Measurements from ENCODE around the gene CLIP1.
"Not testable (repeated sequence)": the region's sequence is repeated elsewhere in the genome, so short reads cannot be mapped to it uniquely, and the experiment has no call there.

CLIP1 gene

DNA sequence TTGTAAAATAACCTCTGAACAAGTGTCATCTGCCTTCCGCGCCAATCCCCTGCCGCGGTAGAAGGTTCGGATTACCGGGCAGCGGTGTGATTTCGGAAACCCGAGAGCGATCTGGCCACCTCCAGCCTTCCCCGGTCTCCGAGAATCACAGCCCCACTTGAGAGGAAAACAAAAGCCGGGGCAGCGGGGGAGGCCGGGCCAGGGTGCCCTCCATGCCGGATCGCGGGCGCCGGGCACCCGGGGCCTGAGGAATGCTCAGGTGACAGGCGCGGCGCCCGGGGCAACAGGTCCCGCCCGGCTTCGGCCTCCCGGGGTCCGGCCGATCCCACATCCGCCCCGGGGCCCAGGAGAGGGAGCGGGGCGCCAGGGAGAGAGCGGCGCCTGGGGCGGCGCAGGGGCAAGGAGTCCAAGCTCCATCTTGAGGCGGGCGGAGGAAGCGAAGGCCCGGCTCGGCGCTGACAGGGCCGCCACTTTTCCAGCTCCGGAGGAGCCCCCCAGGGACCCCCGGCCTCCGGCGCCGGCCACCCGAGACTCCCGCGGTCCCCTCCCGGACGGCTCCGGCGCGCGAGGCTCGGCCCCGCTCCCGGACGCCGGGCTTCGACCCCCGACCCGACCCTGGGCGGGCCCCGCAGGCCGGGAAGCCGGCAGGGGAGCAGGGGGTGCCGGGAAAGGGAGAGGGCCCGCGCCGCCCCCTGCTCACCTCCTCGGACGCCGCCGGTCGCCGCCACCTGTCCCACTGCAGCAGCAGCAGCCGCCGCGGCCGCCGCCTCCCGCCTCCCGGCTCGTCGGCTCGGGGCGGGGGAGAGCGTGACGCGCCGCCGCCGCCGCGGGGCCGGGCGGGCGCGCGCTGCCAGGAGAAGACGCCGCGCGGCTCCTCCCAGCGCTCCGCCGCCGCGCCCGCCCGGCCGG lies at the start of gene CLIP1:
TSS of gene CLIP1 (minus strand) at position 849 of the 909 bp plus-strand sequence. CDS start 42,217 bp downstream, outside the sequence.
- TF ChIP-seq, protein P1, sequence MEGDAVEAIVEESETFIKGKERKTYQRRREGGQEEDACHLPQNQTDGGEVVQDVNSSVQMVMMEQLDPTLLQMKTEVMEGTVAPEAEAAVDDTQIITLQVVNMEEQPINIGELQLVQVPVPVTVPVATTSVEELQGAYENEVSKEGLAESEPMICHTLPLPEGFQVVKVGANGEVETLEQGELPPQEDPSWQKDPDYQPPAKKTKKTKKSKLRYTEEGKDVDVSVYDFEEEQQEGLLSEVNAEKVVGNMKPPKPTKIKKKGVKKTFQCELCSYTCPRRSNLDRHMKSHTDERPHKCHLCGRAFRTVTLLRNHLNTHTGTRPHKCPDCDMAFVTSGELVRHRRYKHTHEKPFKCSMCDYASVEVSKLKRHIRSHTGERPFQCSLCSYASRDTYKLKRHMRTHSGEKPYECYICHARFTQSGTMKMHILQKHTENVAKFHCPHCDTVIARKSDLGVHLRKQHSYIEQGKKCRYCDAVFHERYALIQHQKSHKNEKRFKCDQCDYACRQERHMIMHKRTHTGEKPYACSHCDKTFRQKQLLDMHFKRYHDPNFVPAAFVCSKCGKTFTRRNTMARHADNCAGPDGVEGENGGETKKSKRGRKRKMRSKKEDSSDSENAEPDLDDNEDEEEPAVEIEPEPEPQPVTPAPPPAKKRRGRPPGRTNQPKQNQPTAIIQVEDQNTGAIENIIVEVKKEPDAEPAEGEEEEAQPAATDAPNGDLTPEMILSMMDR (IDR thresholded peaks at IDR 0.05; ENCODE audit: insufficient read depth, low read depth, low read length, missing control alignments): peak; percentile 42
- DNase-seq (ENCODE audit: low read depth): peak; percentile 82
- H3K4me3 ChIP-seq (ENCODE audit: low read depth, low read length): peak within 1 kb of the TSS; percentile 90

DNA sequence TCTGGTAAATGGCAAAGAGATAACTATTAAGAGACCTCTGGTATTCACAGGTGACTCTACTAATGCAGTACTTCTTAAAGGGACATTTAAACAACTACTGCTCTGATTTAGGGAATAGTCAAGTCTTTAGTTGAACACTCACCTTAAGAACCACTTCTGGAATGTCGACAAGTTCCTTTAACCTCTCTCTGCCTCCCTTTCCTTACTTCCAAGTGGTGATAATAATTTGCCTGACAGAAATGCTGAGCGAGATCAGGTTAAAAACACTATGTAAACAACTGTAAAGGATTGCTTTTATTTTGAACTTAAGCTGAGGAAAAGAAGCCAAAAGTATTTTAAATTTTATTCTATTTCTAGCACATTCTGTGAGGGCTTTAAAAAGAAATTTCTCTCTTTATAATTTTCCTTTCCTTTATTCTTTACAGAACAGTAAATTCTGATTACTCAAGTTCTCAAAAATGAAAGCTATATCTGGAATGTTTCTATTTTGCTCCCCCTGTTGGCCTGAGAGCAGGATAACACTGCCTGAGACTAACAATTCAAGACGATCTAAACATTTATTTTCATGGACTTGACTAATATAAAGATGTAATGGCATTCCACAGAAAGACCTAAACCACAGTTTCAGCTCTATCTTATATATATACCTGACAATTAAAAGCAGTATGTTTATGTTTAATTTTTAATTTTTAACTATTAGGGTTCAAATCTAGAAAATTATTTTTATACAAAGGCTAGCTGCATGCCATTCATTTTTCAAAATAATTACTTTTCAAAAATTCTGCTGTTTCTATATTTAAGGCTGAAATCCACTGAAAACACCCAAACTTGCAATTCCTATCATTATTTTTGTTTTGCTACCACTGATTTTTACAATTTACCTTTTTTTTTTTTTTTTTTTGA lies 49.1 kb upstream of the CLIP1 start:
- H3K4me3 ChIP-seq (ENCODE audit: low read depth, low read length): no peak overlapping the region
- TF ChIP-seq, protein P1 (IDR thresholded peaks at IDR 0.05; ENCODE audit: insufficient read depth, low read depth, low read length, missing control alignments): peak; percentile 69
- peak; percentile 63 for DNase-seq (ENCODE audit: low read depth)

- DNase-seq (ENCODE audit: low read depth); H3K4me3 ChIP-seq (ENCODE audit: low read depth, low read length): not testable (repeated sequence)
Observed at GRCh38 chr12:122470576-122470975, 48.1 kb upstream of the CLIP1 start.

GRCh38 chr12:122469856-122470255 lies 47.4 kb upstream of the CLIP1 start:
- DNase-seq (ENCODE audit: low read depth); H3K4me3 ChIP-seq (ENCODE audit: low read depth, low read length): not testable (repeated sequence)

DNA sequence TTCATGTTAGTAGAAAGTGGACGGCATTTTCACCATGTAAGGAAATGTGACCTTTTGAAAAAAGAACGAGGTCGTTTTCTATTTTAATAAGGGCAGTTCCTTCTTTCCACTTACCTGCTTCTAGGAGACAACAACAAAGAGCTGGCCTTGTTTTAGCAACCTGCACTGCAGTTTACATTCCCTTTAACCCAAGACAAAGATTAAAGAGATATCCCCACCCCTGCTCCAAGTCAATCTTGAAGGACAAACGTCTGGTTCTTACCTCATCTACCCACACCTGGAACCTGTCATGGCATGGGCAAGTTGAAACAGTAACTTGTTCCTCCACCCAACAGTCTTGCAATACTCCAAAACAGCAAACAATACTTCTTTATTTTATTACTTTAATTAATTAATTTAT lies 45.5 kb upstream of the CLIP1 start:
- DNase-seq (ENCODE audit: low read depth): no peak
- TF ChIP-seq, protein P1 (IDR thresholded peaks at IDR 0.05; ENCODE audit: insufficient read depth, low read depth, low read length, missing control alignments): no peak
- no peak overlapping the region for H3K4me3 ChIP-seq (ENCODE audit: low read depth, low read length)

DNA sequence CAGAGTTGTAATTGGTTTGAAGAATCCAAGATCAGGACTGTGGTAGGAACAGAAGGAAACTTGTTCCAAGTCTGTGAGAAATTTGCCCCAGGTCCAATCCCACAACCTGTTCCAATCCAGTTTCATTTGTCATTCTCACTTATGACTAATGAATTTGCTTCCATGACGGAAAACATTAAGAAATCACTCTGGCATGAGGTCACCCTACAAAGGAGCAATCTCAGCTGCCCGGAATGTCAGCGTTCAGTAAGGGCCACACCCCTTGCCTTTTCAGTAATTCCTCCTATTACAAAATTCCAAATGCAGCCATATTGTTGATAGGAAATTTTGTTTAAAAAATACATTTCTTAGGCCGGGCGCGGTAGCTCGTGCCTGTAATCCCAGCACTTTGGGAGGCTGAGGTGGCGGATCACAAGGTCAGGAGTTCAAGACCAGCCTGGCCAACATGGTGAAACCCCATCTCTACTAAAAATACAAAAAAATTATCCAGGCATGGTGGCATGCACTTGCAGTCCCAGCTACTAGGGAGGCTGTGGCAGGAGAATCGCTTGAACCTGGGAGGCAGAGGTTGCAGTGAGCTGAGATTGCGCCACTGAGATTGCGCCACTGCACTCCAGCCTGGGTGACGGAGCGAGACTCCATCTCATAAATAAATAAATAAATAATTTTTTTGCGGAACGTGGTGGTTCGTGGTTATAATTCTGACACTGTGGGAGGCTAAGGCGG lies 42.0 kb upstream of the CLIP1 start:
- not testable (repeated sequence) for DNase-seq (ENCODE audit: low read depth)

GRCh38 chr12:122460641-122461040 lies 38.2 kb upstream of the CLIP1 start:
- TF ChIP-seq, protein P1 (IDR thresholded peaks at IDR 0.05; ENCODE audit: insufficient read depth, low read depth, low read length, missing control alignments): no peak
- no peak overlapping the region for H3K4me3 ChIP-seq (ENCODE audit: low read depth, low read length)
- no peak for DNase-seq (ENCODE audit: low read depth)

More for the DNA sequence above, 42.0 kb upstream of the CLIP1 start:
- not testable (repeated sequence) for H3K4me3 ChIP-seq (ENCODE audit: low read depth, low read length)

DNA sequence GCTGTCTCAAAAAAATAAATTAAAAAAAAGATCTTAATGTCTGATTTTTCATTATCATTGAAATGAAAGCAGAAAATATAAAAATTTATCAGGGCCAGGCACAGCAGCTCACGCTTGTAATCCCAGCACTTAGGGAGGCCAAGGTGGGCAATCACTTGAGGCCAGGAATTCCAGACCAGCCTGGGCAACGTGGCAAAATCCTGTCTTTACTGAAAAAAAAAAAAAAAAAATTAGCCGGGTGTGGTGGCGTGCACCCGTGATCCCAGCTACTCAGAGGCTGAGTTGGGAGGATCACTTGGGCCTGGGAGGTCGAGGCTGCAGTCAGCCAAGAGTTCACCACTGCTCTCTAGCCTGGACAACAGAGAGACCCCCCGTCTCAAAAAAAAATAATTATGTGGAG lies 37.6 kb upstream of the CLIP1 start:
- no peak overlapping the region for H3K4me3 ChIP-seq (ENCODE audit: low read depth, low read length)
- DNase-seq (ENCODE audit: low read depth): no peak
- TF ChIP-seq, protein P1 (IDR thresholded peaks at IDR 0.05; ENCODE audit: insufficient read depth, low read depth, low read length, missing control alignments): no peak
